ENCODE results near the gene KCNMA1. TPM values are rescaled to one million over a fixed set of nuclear protein-coding genes. Genes with fewer than 3 reads are reported as not detected.

The KCNMA1 gene
- total and polyA plus RNA-seq, 9 of the 15 experiments (the other 6 are each of a cell fraction or from before 2014, with no cell fraction given) = 0.01 to 0.95 (median 0.15) TPM; not detected in 4

- intact Hi-C loops (cut with micrococcal nuclease) = loop anchor here (10.0 kb wide), 1 partner anchor 222 kb away; no protein-coding TSS in a partner anchor
- no TSS peak for BruUV-seq (replicated peaks)
- ATAC-seq = no peak
- in situ Hi-C loops (cut with MboI) = loop anchor here (25.0 kb wide), 1 partner anchor 250 kb away; the partner anchor contains the start of gene KCNMA1
- Histone ChIP-seq H3K9me1 (ENCODE audit: control insufficient read depth, insufficient read depth, low read length) (no peaks in the 10 kb centered on the region), H3K27me3 (ENCODE audit: control insufficient read depth in 2 of 2, insufficient read depth in 2 of 2, low read length in 2 of 2) (peaks cover 2 to 3% of the 10 kb centered on the region in 2 experiments; a peak in 1 of 5 replicates), H3K4me1 (replicated peaks in 1 of 2; ENCODE audit: control insufficient read depth in 2 of 2, insufficient read depth in 2 of 2, low read length in 2 of 2) (no peaks in the 10 kb centered on the region), H3K4me3 (no peak overlapping the region), H3K79me2 (ENCODE audit: control insufficient read depth, insufficient read depth, low read length) (no peaks in the 10 kb centered on the region), H3K9ac (ENCODE audit: insufficient read depth in 1 of 2, low read depth in 2 of 2, low read length in 2 of 2) (no peak overlapping the region), H2AFZ (ENCODE audit: low read depth, low read length) (no peak overlapping the region), H3K4me2 (ENCODE audit: insufficient read depth, low read length) (no peak overlapping the region), H3K9me3 (replicated peaks; ENCODE audit: control insufficient read depth, insufficient read depth, low read depth, low read length) (no peaks in the 10 kb centered on the region), H4K20me1 (replicated peaks; ENCODE audit: control insufficient read depth, insufficient read depth, low read length) (0 out of 2 replicates have a peak, but pooled peaks cover 4% of the 10 kb centered on the region), H3K27ac (ENCODE audit: extremely low read depth, low read depth, low read length) (no peak overlapping the region), H3K36me3 (ENCODE audit: control insufficient read depth, insufficient read depth, low read length) (no peaks in the 10 kb centered on the region)
- ChIA-PET CTCF (ENCODE audit: low intra/inter-chr PET ratio) (no interaction called here), POLR2A (no interaction called here)
- 0% methylated on average over 5 of the region's 5 CpGs for WGBS (ENCODE audit: insufficient coverage, low coverage, missing lambda C conversion rate)
- no peak for DNase-seq (ENCODE audit: extremely low read depth in 1 of 4, low spot score in 3 of 4)
- TF ChIP-seq TRIM24 (IDR thresholded peaks at IDR 0.05) (no peak), ZNF253 (CRISPR knock-in tag; conservative IDR thresholded peaks at IDR 0.05) (no peak), HNRNPUL1 (IDR thresholded peaks at IDR 0.05; ENCODE audit: low read length) (no peak), ZNF24 (IDR thresholded peaks at IDR 0.05) (no peak)
- no peak for FAIRE-seq
These were observed 250.8 kb downstream of the KCNMA1 start for GRCh38 chr10:77386838-77387237.

GRCh38 chr10:77386365-77386764, 251.2 kb downstream of the KCNMA1 start:
- BruUV-seq (replicated peaks) = no TSS peak
- H3K27ac ChIP-seq (ENCODE audit: extremely low read depth, low read depth, low read length) = no peak overlapping the region
- WGBS (ENCODE audit: insufficient coverage, low coverage, missing lambda C conversion rate) = 0% methylated on average over 4 of the region's 4 CpGs
- no peak overlapping the region for H3K9ac ChIP-seq (ENCODE audit: insufficient read depth in 1 of 2, low read depth in 2 of 2, low read length in 2 of 2)
- no peaks in the 10 kb centered on the region for H3K9me3 ChIP-seq (replicated peaks; ENCODE audit: control insufficient read depth, insufficient read depth, low read depth, low read length)
- no peaks in the 10 kb centered on the region for H3K36me3 ChIP-seq (ENCODE audit: control insufficient read depth, insufficient read depth, low read length)
- in situ Hi-C loops (cut with MboI) = loop anchor here (25.0 kb wide), 1 partner anchor 251 kb away; the partner anchor contains the start of gene KCNMA1
- no peaks in the 10 kb centered on the region for H3K9me1 ChIP-seq (ENCODE audit: control insufficient read depth, insufficient read depth, low read length)
- POLR2A ChIA-PET = no interaction called here
- no peak overlapping the region for H3K4me2 ChIP-seq (ENCODE audit: insufficient read depth, low read length)
- peaks cover 2 to 4% of the 10 kb centered on the region in 2 experiments; a peak in 1 of 5 replicates for H3K27me3 ChIP-seq (ENCODE audit: control insufficient read depth in 2 of 2, insufficient read depth in 2 of 2, low read length in 2 of 2)
- ATAC-seq (no peak), FAIRE-seq (no peak), DNase-seq (ENCODE audit: extremely low read depth in 1 of 4, low spot score in 3 of 4) (no peak)
- no peak overlapping the region for H3K4me3 ChIP-seq
- no peaks in the 10 kb centered on the region for H3K79me2 ChIP-seq (ENCODE audit: control insufficient read depth, insufficient read depth, low read length)
- no peak overlapping the region for H2AFZ ChIP-seq (ENCODE audit: low read depth, low read length)
- CTCF ChIA-PET (ENCODE audit: low intra/inter-chr PET ratio) = no interaction called here
- no peaks in the 10 kb centered on the region for H3K4me1 ChIP-seq (replicated peaks in 1 of 2; ENCODE audit: control insufficient read depth in 2 of 2, insufficient read depth in 2 of 2, low read length in 2 of 2)
- H4K20me1 ChIP-seq (replicated peaks; ENCODE audit: control insufficient read depth, insufficient read depth, low read length) = 0 out of 2 replicates have a peak, but pooled peaks cover 4% of the 10 kb centered on the region
- intact Hi-C loops (cut with micrococcal nuclease) = loop anchor here (10.0 kb wide), 1 partner anchor 222 kb away; no protein-coding TSS in a partner anchor
- TF ChIP-seq CREB3 (tag; conservative IDR thresholded peaks at IDR 0.05; ENCODE audit: low read depth) (no peak), HMGN3 (IDR thresholded peaks at IDR 0.05; ENCODE audit: borderline replicate concordance, extremely low read depth, insufficient read length, low read depth, low read length) (no peak), PHF21A (IDR thresholded peaks at IDR 0.05; ENCODE audit: borderline replicate concordance, low read depth) (no peak), THAP12 (CRISPR knock-in tag; IDR thresholded peaks at IDR 0.05) (no peak), ETV1 (tag; conservative IDR thresholded peaks at IDR 0.05; ENCODE audit: low read depth) (no peak), NCOA6 (IDR thresholded peaks at IDR 0.05) (no peak), ZFP91 (CRISPR knock-in tag; IDR thresholded peaks at IDR 0.05) (no peak)
